ENCODE measurements around the gene PTPRN2. TPM values are rescaled to one million over a fixed set of nuclear protein-coding genes. Genes with fewer than 3 reads are reported as not detected.
"Not testable (repeated sequence)": the region's sequence is repeated elsewhere in the genome, so short reads cannot be mapped to it uniquely, and the experiment has no call there.

PTPRN2 gene
- total RNA-seq, 1 experiment from 2014 or later, result 0.11 TPM

DNA sequence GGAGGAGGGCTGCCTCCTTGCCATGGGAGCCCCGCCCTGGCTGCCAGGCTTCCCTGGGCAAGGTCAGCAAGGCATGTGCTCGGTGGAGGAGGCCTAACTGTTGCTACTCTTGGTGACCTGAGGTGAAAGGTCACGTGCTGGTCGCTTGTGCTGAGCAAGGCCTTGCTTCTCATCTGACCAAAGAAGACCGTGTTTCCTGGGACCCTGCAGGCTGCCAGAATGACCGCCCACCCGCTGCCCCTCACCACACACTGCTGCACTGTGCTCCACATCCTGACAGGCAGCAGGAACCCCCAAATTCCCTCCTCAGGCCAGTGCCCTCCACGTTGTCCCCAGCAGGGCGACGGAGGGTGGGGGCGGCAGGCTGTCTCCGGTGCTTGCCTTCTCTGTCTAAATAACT lies 808.4 kb downstream of the PTPRN2 start:
- intact Hi-C loops (cut with micrococcal nuclease; ENCODE audit: unreplicated experiment), result no loop called here
- no peak overlapping the region for H3K27ac ChIP-seq (ENCODE audit: low read depth, low read length, poor library complexity, severe bottlenecking)
- TF ChIP-seq EZH2 (IDR thresholded peaks at IDR 0.05; ENCODE audit: borderline replicate concordance, low read depth, low read length, poor library complexity, severe bottlenecking), result no peak
- no peak overlapping the region for H3K4me3 ChIP-seq (ENCODE audit: low read depth, low read length, poor library complexity, severe bottlenecking)
- CTCF ChIA-PET, result no interaction called here
- no peak for DNase-seq (ENCODE audit: low spot score)
- peaks cover 13% of the 10 kb centered on the region for H3K27me3 ChIP-seq (replicated peaks; ENCODE audit: insufficient read depth, low read depth, low read length, poor library complexity)
- H3K9me3 ChIP-seq (ENCODE audit: low read depth, low read length, poor library complexity, severe bottlenecking), result no peaks in the 10 kb centered on the region
- no TSS peak for BruUV-seq (replicated peaks)
- POLR2A ChIA-PET (ENCODE audit: low non-redundant PET), result no interaction called here
- no peaks in the 10 kb centered on the region for H3K36me3 ChIP-seq (ENCODE audit: insufficient read depth, low read length, poor library complexity, severe bottlenecking)
- H3K4me1 ChIP-seq (ENCODE audit: insufficient read depth, low read length, poor library complexity, severe bottlenecking), result no peaks in the 10 kb centered on the region

DNA sequence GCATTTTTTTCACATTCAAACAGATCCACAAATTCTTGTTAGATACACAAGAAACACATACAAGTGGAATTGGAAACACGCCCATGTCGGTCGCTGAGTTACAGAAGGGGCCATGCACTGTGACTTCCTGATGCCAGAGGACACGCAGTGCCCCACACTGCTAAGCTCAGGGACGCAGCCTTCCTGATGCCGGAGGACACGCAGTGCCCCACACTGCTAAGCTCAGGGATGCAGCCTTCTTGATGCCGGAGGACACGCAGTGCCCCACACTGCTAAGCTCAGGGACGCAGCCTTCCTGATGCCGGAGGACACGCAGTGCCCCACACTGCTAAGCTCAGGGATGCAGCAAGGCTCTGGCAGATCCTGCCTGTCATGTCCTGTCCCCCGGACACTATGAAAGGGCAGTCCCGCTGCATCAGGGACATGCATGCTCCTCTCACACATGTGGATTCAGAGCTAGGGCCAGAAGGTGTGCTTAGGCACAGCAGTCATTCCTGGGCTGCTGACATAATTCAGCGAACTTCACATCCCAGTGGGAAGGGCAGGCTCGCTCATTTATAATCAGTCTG lies 810.3 kb downstream of the PTPRN2 start:
- BruUV-seq (replicated peaks); H3K36me3 ChIP-seq (ENCODE audit: insufficient read depth, low read length, poor library complexity, severe bottlenecking); H3K4me1 ChIP-seq (ENCODE audit: insufficient read depth, low read length, poor library complexity, severe bottlenecking); POLR2A ChIA-PET (ENCODE audit: low non-redundant PET); DNase-seq (ENCODE audit: low spot score); H3K27me3 ChIP-seq (replicated peaks; ENCODE audit: insufficient read depth, low read depth, low read length, poor library complexity); H3K27ac ChIP-seq (ENCODE audit: low read depth, low read length, poor library complexity, severe bottlenecking); CTCF ChIA-PET; H3K4me3 ChIP-seq (ENCODE audit: low read depth, low read length, poor library complexity, severe bottlenecking); H3K9me3 ChIP-seq (ENCODE audit: low read depth, low read length, poor library complexity, severe bottlenecking); intact Hi-C loops (cut with micrococcal nuclease; ENCODE audit: unreplicated experiment): not testable (repeated sequence)

DNA sequence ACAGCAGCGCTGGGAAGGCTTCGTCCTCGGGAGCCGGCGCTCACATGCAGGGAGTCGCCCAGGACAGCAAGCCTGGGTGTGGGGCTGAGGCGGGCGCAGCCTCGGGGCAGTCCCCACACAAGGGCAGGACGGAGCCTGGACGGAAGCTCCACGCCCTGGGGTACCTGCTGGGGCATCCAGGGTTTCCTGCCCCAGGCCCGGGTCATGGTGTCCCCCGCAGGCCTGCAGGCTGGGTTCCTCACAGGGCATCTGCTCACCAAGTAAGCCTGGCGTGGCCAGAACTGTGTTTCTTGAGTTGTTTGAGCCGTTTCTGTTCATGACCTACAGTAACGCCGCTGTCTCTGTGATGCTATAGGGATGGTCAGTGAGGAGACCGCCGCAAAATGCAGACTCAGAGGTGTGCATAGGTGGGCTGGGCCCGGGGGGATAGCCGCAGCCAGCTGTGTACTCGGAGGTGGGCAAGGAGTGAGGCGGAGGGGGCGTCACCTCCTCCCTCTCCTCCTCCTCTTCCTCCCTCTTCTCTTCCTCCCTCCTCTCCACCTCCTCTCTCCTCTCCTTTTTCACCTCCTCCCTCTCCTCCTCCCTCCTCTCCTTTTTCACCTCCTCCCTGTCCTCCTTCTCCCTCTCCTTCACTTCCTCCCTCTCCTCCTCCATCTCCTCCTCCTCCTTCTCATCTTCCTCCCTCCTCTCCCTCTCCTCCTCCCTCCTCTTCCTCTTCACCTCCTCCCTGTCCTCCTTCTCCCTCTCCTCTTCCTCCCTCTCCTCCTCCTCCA lies 811.9 kb downstream of the PTPRN2 start:
- no peaks in the 10 kb centered on the region for H3K27me3 ChIP-seq (replicated peaks; ENCODE audit: insufficient read depth, low read depth, low read length, poor library complexity)
- no peaks in the 10 kb centered on the region for H3K4me1 ChIP-seq (ENCODE audit: insufficient read depth, low read length, poor library complexity, severe bottlenecking)
- intact Hi-C loops (cut with micrococcal nuclease; ENCODE audit: unreplicated experiment), result no loop called here
- no peak overlapping the region for H3K4me3 ChIP-seq (ENCODE audit: low read depth, low read length, poor library complexity, severe bottlenecking)
- H3K9me3 ChIP-seq (ENCODE audit: low read depth, low read length, poor library complexity, severe bottlenecking), result no peaks in the 10 kb centered on the region
- ChIA-PET CTCF (no interaction called here), POLR2A (ENCODE audit: low non-redundant PET) (no interaction called here)
- DNase-seq (ENCODE audit: low spot score), result no peak
- no peak overlapping the region for H3K27ac ChIP-seq (ENCODE audit: low read depth, low read length, poor library complexity, severe bottlenecking)
- no TSS peak for BruUV-seq (replicated peaks)
- TF ChIP-seq, protein P1, sequence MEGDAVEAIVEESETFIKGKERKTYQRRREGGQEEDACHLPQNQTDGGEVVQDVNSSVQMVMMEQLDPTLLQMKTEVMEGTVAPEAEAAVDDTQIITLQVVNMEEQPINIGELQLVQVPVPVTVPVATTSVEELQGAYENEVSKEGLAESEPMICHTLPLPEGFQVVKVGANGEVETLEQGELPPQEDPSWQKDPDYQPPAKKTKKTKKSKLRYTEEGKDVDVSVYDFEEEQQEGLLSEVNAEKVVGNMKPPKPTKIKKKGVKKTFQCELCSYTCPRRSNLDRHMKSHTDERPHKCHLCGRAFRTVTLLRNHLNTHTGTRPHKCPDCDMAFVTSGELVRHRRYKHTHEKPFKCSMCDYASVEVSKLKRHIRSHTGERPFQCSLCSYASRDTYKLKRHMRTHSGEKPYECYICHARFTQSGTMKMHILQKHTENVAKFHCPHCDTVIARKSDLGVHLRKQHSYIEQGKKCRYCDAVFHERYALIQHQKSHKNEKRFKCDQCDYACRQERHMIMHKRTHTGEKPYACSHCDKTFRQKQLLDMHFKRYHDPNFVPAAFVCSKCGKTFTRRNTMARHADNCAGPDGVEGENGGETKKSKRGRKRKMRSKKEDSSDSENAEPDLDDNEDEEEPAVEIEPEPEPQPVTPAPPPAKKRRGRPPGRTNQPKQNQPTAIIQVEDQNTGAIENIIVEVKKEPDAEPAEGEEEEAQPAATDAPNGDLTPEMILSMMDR (conservative IDR thresholded peaks at IDR 0.05; ENCODE audit: low read depth, low read length), result no peak
- TF ChIP-seq EZH2 (IDR thresholded peaks at IDR 0.05; ENCODE audit: borderline replicate concordance, low read depth, low read length, poor library complexity, severe bottlenecking), result no peak
- no peaks in the 10 kb centered on the region for H3K36me3 ChIP-seq (ENCODE audit: insufficient read depth, low read length, poor library complexity, severe bottlenecking)

DNA sequence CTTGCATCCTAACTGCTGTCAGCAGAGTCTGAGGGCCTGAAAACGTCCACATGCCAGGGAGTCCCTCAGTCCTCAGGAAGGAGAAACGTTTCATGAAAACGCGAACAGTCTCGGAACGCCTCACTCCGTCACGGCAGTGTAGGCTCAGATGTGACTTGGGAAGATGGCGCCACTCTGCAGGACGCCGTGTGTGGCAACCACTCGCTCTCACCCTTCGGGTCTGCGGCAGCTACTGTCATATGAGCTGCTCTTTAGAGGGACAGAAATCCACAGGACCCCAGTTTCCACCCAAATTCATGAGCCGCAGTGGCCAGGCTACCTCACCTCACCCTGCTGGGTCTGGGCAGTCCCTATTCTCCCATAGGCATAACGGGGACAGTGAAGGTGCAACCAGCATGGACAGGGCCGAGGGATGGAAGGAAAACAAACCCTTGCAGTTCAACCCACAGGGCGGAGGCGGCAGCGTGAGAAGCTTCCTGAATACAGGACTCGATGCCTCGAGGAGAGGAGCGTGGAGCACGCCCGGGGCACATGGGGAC lies 812.5 kb downstream of the PTPRN2 start:
- no TSS peak for BruUV-seq (replicated peaks)
- ChIA-PET POLR2A (ENCODE audit: low non-redundant PET) (no interaction called here), CTCF (no interaction called here)
- Histone ChIP-seq H3K27me3 (replicated peaks; ENCODE audit: insufficient read depth, low read depth, low read length, poor library complexity) (no peaks in the 10 kb centered on the region), H3K4me1 (ENCODE audit: insufficient read depth, low read length, poor library complexity, severe bottlenecking) (no peaks in the 10 kb centered on the region), H3K36me3 (ENCODE audit: insufficient read depth, low read length, poor library complexity, severe bottlenecking) (no peaks in the 10 kb centered on the region), H3K27ac (ENCODE audit: low read depth, low read length, poor library complexity, severe bottlenecking) (no peak overlapping the region), H3K9me3 (ENCODE audit: low read depth, low read length, poor library complexity, severe bottlenecking) (no peaks in the 10 kb centered on the region), H3K4me3 (ENCODE audit: low read depth, low read length, poor library complexity, severe bottlenecking) (no peak overlapping the region)
- no peak for DNase-seq (ENCODE audit: low spot score)
- no peak for TF ChIP-seq EZH2 (IDR thresholded peaks at IDR 0.05; ENCODE audit: borderline replicate concordance, low read depth, low read length, poor library complexity, severe bottlenecking)
- TF ChIP-seq, protein P1 (conservative IDR thresholded peaks at IDR 0.05; ENCODE audit: low read depth, low read length), result no peak
- intact Hi-C loops (cut with micrococcal nuclease; ENCODE audit: unreplicated experiment), result no loop called here

Data from A673 (cell line).